Type B pancreatic cell (in vitro differentiated cells): ENCODE results near the gene SEC61G. TPM values are rescaled to one million over a fixed set of nuclear protein-coding genes. Genes with fewer than 3 reads are reported as not detected.

Experiments used
- DNase-seq: peaks from one replicate; pipeline ENCODE4 v3.0.0; 2021; ENCODE audit warnings: mixed read lengths; ENCODE audit not compliant: unreplicated experiment; ENCODE audit errors: extremely low spot score
- H3K27ac Mint-ChIP-seq: 2 replicates; pipeline ENCODE4 v1.8.0; 2021; ENCODE audit warnings: mild to moderate bottlenecking, mixed read lengths
- H3K27me3 Mint-ChIP-seq: 2 replicates; pipeline ENCODE4 v1.8.0; 2021; ENCODE audit warnings: mixed read lengths
- H3K36me3 Mint-ChIP-seq: 2 replicates; pipeline ENCODE4 v1.8.0; 2021; ENCODE audit warnings: mixed read lengths
- H3K4me1 Mint-ChIP-seq: one replicate; pipeline ENCODE4 v1.8.0; 2021; ENCODE audit warnings: mixed read lengths; ENCODE audit not compliant: unreplicated experiment
- H3K4me3 Mint-ChIP-seq: 2 replicates; pipeline ENCODE4 v1.8.0; 2021; ENCODE audit warnings: mild to moderate bottlenecking, mixed read lengths
- H3K9me3 Mint-ChIP-seq: 2 replicates; pipeline ENCODE4 v1.8.0; 2021; ENCODE audit warnings: mixed read lengths
- total RNA-seq: library from RNA; stranded (reverse); gene quantifications from 2 replicates; pipeline ENCODE4 v1.2.1, GENCODE V29; 2021; ENCODE audit warnings: low replicate concordance
- TF ChIP-seq, protein P1 (sequence below): fragments of 200-600 bp; sonication (generic); conservative IDR thresholded peaks from 2 replicates; pipeline ENCODE4 v1.5.0; 2021; ENCODE audit warnings: antibody characterized with exemption, mild to moderate bottlenecking

SEC61G gene
- total RNA-seq, 1 donor from 2014 or later, result 115 TPM

DNA sequence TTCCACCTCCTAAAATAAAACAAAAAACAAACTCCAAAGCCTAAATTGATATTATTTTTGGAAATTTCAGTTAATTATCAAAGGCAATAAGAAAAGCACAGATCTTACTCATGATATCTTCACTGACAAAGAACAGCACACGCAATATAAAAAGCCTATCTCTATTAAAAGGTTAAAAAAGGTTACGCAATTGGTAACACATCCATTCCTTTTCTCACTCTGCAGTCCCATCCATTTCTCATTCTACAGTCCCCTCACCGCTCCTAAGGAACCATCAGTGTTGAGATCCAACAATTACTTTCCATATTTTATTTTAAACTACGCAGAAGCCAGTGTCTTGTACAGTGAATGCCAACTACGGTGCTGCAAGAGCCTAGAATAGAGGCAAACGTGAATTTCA lies 1.3 kb downstream of the SEC61G start:
- Mint-ChIP-seq H3K9me3 (no peaks in the 10 kb centered on the region), H3K4me3 (peak overlapping the region; percentile 99), H3K36me3 (peaks cover 10% of the 10 kb centered on the region), H3K27ac (peak overlapping the region; percentile 82), H3K4me1 (peaks cover 11% of the 10 kb centered on the region), H3K27me3 (peaks cover 5% of the 10 kb centered on the region)
- TF ChIP-seq, protein P1, sequence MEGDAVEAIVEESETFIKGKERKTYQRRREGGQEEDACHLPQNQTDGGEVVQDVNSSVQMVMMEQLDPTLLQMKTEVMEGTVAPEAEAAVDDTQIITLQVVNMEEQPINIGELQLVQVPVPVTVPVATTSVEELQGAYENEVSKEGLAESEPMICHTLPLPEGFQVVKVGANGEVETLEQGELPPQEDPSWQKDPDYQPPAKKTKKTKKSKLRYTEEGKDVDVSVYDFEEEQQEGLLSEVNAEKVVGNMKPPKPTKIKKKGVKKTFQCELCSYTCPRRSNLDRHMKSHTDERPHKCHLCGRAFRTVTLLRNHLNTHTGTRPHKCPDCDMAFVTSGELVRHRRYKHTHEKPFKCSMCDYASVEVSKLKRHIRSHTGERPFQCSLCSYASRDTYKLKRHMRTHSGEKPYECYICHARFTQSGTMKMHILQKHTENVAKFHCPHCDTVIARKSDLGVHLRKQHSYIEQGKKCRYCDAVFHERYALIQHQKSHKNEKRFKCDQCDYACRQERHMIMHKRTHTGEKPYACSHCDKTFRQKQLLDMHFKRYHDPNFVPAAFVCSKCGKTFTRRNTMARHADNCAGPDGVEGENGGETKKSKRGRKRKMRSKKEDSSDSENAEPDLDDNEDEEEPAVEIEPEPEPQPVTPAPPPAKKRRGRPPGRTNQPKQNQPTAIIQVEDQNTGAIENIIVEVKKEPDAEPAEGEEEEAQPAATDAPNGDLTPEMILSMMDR, result no peak
- DNase-seq, result no peak

DNA sequence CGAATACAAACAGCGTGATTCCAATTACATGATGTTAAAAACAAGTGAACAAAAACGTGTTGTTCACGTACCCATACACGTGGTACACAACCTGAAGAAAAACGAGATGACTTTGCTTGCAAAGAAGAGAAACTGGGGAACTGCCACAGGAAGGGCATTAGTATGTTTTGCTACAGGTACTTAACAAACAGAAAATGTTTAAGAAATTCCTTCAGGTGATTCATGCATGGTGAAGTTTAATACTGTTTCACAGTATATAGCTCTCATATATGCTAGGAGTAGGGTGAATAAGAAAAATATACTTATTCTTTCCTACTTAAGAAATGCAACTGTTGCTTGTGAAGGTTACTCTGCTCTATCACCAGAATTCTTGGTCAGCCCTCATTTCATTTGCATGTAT lies 9.8 kb downstream of the SEC61G start:
- DNase-seq, result no peak
- Mint-ChIP-seq H3K4me1 (no peaks in the 10 kb centered on the region), H3K4me3 (no peak overlapping the region), H3K27ac (no peak overlapping the region), H3K9me3 (no peaks in the 10 kb centered on the region), H3K36me3 (peaks cover 32% of the 10 kb centered on the region), H3K27me3 (no peaks in the 10 kb centered on the region)
- TF ChIP-seq, protein P1, result no peak

DNA sequence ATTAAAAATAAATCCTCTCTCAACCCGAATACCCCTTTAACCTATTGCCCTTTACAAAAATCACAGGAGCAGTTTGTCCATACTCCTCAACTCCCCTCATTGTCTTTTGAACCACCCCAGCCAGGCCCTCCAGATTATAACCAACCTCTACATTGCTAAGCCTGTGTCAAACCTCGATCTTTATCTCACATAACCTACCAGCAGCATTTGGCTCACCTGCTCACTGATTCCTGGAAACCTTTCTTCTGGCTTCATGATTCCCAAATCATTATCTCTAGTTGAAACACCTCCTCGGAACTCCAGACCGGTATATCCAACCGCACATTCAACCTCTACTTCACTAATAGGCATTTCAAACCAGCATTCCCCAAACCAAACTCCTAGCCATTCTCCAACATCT lies 11.8 kb downstream of the SEC61G start:
- no peak overlapping the region for H3K4me3 Mint-ChIP-seq
- DNase-seq, result no peak
- H3K27ac Mint-ChIP-seq, result no peak overlapping the region
- H3K9me3 Mint-ChIP-seq, result no peaks in the 10 kb centered on the region
- H3K4me1 Mint-ChIP-seq, result no peaks in the 10 kb centered on the region
- no peaks in the 10 kb centered on the region for H3K27me3 Mint-ChIP-seq
- peaks cover 23% of the 10 kb centered on the region for H3K36me3 Mint-ChIP-seq
- TF ChIP-seq, protein P1, result no peak

DNA sequence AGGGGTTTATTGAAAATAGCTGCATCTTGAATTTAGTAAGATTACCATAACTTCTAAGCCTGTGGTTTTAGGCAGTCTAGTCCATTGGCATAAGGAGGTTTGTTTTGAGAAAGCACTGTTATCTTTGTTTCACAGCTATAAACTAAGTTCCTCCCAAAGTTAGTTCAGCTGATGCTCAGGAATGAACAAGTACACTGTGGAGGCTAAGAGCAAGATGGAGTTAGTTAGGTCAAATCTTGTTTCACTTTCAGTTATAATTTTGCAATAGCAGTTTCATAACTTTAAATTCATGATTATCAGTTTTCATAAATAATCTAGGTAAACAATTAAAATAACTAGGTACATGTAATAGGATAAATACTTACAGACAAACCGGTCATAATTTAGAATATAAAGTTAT lies 15.4 kb downstream of the SEC61G start:
- TF ChIP-seq, protein P1, result no peak
- Mint-ChIP-seq H3K27ac (no peak overlapping the region), H3K4me3 (no peak overlapping the region), H3K27me3 (no peaks in the 10 kb centered on the region), H3K36me3 (peaks cover 11% of the 10 kb centered on the region), H3K4me1 (no peaks in the 10 kb centered on the region), H3K9me3 (no peaks in the 10 kb centered on the region)
- no peak for DNase-seq

DNA sequence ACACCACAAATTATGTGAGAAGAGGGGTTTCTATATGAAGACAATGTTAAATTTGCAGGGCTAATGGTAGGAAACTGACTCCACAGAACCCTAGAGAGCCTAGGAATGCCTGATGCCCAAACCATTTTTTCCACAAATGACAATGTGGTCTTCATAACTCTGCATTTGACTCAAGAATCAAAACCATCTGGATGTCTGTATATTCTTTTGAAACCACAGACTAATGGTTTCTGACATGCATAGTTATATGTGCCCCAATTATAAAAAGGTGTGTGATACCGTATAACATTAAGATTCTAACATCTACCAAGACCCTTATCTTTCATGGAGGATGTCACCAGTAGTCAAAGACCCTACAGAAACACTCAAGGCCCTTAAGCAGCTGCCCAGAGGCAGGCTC lies 20.3 kb downstream of the SEC61G start:
- Mint-ChIP-seq H3K36me3 (no peaks in the 10 kb centered on the region), H3K9me3 (no peaks in the 10 kb centered on the region)

More for the DNA sequence above, 20.3 kb downstream of the SEC61G start:
- Mint-ChIP-seq H3K4me3 (no peak overlapping the region), H3K27ac (no peak overlapping the region), H3K4me1 (no peaks in the 10 kb centered on the region), H3K27me3 (no peaks in the 10 kb centered on the region)
- DNase-seq, result no peak
- TF ChIP-seq, protein P1, result no peak
